Osteocyte (in vitro differentiated cells): ENCODE measurements around the gene CGA. TPM values are rescaled to one million over a fixed set of nuclear protein-coding genes. Genes with fewer than 3 reads are reported as not detected.

Experiments used
- DNase-seq: peaks from one replicate; pipeline ENCODE4 v3.0.0; 2021; ENCODE audit warnings: mixed read lengths; ENCODE audit not compliant: unreplicated experiment; ENCODE audit errors: extremely low spot score
- H3K27ac Mint-ChIP-seq: one replicate; pipeline ENCODE4 v1.8.0; 2021; ENCODE audit warnings: mild to moderate bottlenecking, mixed read lengths; ENCODE audit not compliant: unreplicated experiment
- H3K27me3 Mint-ChIP-seq: one replicate; pipeline ENCODE4 v1.8.0; 2021; ENCODE audit warnings: mixed read lengths; ENCODE audit not compliant: unreplicated experiment
- H3K36me3 Mint-ChIP-seq: one replicate; pipeline ENCODE4 v1.8.0; 2021; ENCODE audit warnings: mixed read lengths; ENCODE audit not compliant: unreplicated experiment
- H3K4me1 Mint-ChIP-seq: one replicate; pipeline ENCODE4 v1.8.0; 2021; ENCODE audit warnings: mixed read lengths; ENCODE audit not compliant: unreplicated experiment
- H3K4me3 Mint-ChIP-seq: one replicate; pipeline ENCODE4 v1.8.0; 2021; ENCODE audit warnings: mild to moderate bottlenecking, moderate library complexity, mixed read lengths; ENCODE audit not compliant: unreplicated experiment
- H3K9me3 Mint-ChIP-seq: one replicate; pipeline ENCODE4 v1.8.0; 2021; ENCODE audit warnings: mixed read lengths; ENCODE audit not compliant: unreplicated experiment
- CTCF ChIP-seq: fragments of 200-600 bp; sonication (generic); IDR thresholded peaks from 2 replicates; pipeline ENCODE4 v1.5.0; 2021; ENCODE audit warnings: antibody characterized with exemption, mild to moderate bottlenecking, moderate library complexity
- total RNA-seq: library from RNA; stranded (reverse); gene quantifications from 2 replicates; pipeline ENCODE4 v1.2.1, GENCODE V29; 2021

CGA gene
- total RNA-seq, 1 donor from 2014 or later = not detected

- H3K4me1 Mint-ChIP-seq = no peaks in the 10 kb centered on the region
- no peak overlapping the region for H3K27ac Mint-ChIP-seq
- H3K4me3 Mint-ChIP-seq = no peak overlapping the region
- H3K36me3 Mint-ChIP-seq = no peaks in the 10 kb centered on the region
- no peaks in the 10 kb centered on the region for H3K9me3 Mint-ChIP-seq
- peaks cover 31% of the 10 kb centered on the region for H3K27me3 Mint-ChIP-seq
- TF ChIP-seq CTCF = no peak
- no peak for DNase-seq
These were observed 6.2 kb upstream of the CGA start for GRCh38 chr6:87101067-87101466.

GRCh38 chr6:87100216-87100615 is 5.3 kb upstream of the CGA start:
- Mint-ChIP-seq H3K27ac (no peak overlapping the region), H3K36me3 (no peaks in the 10 kb centered on the region), H3K9me3 (no peaks in the 10 kb centered on the region), H3K27me3 (peaks cover 31% of the 10 kb centered on the region), H3K4me1 (no peaks in the 10 kb centered on the region), H3K4me3 (no peak overlapping the region)
- no peak for TF ChIP-seq CTCF
- no peak for DNase-seq

GRCh38 chr6:87099472-87099871 is 4.6 kb upstream of the CGA start:
- Mint-ChIP-seq H3K4me3 (no peak overlapping the region), H3K9me3 (no peaks in the 10 kb centered on the region), H3K4me1 (peaks cover 5% of the 10 kb centered on the region), H3K27ac (no peak overlapping the region), H3K27me3 (peaks cover 31% of the 10 kb centered on the region), H3K36me3 (no peaks in the 10 kb centered on the region)
- DNase-seq = no peak
- no peak for TF ChIP-seq CTCF

- no peak for TF ChIP-seq CTCF
- no peak overlapping the region for H3K4me3 Mint-ChIP-seq
- DNase-seq = no peak
- H3K27ac Mint-ChIP-seq = no peak overlapping the region
- H3K9me3 Mint-ChIP-seq = no peaks in the 10 kb centered on the region
- H3K4me1 Mint-ChIP-seq = peaks cover 23% of the 10 kb centered on the region
- peaks cover 15% of the 10 kb centered on the region for H3K27me3 Mint-ChIP-seq
- H3K36me3 Mint-ChIP-seq = no peaks in the 10 kb centered on the region
These were observed 330 bp downstream of the CGA start for GRCh38 chr6:87094576-87094975.

GRCh38 chr6:87093651-87094050 is 1.3 kb downstream of the CGA start:
- Mint-ChIP-seq H3K27ac (no peak overlapping the region), H3K27me3 (peaks cover 7% of the 10 kb centered on the region), H3K4me1 (peaks cover 23% of the 10 kb centered on the region), H3K9me3 (no peaks in the 10 kb centered on the region), H3K36me3 (no peaks in the 10 kb centered on the region), H3K4me3 (no peak overlapping the region)
- no peak for DNase-seq
- TF ChIP-seq CTCF = no peak
